C1 segment of cervical spinal cord (tissue), 14 donors: ENCODE data around the gene MRPS24.
"Not testable (repeated sequence)": the region's sequence is repeated elsewhere in the genome, so short reads cannot be mapped to it uniquely, and the experiment has no call there.

Experiments
- DNase-seq, 14 donors: peaks; one replicate each; lab custom pipeline; 2025; lab: John Stamatoyannopoulos, UW

MRPS24 gene

GRCh38 chr7:43869006-43869866 is at the start of gene MRPS24:
TSS of gene MRPS24 (minus strand) at chr7:43869517. CDS start at chr7:43869495, 22 bp downstream.
- DNase-seq: peak; percentile 22 to 92 (median 86)

GRCh38 chr7:43915907-43916306 is 46.6 kb upstream of the MRPS24 start:
- no peak for DNase-seq

DNA sequence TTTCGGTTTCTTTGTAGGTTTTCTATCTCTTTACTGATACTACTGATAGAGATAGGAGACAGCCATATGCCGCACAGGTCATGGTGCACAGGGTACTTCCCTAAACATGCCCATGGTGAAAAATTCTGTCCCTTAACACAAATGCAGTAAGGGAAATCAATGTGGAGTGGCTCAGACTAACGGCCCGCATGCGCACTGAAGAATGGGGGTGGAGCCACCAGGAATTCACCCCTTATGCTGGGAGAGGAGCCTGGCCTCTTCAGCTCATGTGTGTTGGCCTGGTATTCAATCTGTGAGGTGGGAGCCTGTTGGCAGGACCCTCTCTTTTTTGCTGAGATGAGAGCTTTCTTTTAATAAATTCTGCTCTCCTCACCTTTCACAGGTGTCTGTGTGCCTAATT is 45.5 kb upstream of the MRPS24 start:
- DNase-seq: no peak

- peak in 8 of 14 donors; percentile 17 to 71 (median 56) for DNase-seq
Observed at GRCh38 chr7:43906331-43907010, 37.2 kb upstream of the MRPS24 start, which contains the start of gene URGCP. TSS of gene URGCP (minus strand) at chr7:43906596. CDS start at chr7:43906575, 21 bp downstream.

GRCh38 chr7:43905956-43906330 is 36.6 kb upstream of the MRPS24 start:
- DNase-seq: peak in 7 of 14 donors; percentile 17 to 71 (median 39)

DNA sequence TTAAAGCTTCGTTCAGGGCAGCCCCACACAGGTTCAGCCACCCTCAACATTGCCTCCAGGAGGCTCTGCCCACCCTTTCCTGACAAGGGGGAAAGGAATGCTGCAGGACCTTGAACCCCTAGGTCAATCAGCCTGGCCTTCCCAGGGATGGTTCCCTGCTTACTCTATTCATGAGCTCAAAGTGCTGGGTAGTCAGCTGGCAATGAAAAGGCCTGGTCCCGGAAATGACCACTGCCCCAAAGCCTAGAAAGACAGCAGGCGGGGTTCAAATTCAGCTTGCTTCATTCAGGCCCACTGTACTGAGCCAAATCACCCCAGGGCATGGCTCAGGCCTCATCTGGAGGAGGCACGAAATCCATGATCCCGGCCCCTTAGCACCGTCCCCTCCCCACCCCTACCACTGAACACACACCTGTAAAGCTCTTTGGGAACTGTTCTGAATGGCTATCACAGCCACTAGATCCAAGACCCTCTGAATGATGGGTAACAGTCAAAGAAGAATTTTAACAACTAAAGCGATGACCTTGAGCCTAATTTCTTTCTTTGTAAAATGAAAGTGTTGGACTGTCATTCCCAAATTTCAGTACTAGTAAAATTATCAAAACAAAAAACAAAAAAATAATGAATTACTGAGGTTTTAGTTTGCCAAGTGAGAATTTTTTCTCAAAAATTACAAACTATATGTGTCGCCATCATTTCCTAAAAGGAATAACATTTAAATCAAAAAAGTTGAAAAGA is 36.1 kb upstream of the MRPS24 start:
- DNase-seq: peak in 4 of 14 donors; percentile 4 to 67 (median 28)

- DNase-seq: no peak
Observed at GRCh38 chr7:43904533-43905208, 35.4 kb upstream of the MRPS24 start.

GRCh38 chr7:43902542-43903054 is 33.3 kb upstream of the MRPS24 start:
- no peak for DNase-seq

GRCh38 chr7:43898571-43898970 is 29.3 kb upstream of the MRPS24 start:
- DNase-seq: not testable (repeated sequence)

GRCh38 chr7:43895847-43896415 is 26.6 kb upstream of the MRPS24 start:
- DNase-seq: no peak

DNA sequence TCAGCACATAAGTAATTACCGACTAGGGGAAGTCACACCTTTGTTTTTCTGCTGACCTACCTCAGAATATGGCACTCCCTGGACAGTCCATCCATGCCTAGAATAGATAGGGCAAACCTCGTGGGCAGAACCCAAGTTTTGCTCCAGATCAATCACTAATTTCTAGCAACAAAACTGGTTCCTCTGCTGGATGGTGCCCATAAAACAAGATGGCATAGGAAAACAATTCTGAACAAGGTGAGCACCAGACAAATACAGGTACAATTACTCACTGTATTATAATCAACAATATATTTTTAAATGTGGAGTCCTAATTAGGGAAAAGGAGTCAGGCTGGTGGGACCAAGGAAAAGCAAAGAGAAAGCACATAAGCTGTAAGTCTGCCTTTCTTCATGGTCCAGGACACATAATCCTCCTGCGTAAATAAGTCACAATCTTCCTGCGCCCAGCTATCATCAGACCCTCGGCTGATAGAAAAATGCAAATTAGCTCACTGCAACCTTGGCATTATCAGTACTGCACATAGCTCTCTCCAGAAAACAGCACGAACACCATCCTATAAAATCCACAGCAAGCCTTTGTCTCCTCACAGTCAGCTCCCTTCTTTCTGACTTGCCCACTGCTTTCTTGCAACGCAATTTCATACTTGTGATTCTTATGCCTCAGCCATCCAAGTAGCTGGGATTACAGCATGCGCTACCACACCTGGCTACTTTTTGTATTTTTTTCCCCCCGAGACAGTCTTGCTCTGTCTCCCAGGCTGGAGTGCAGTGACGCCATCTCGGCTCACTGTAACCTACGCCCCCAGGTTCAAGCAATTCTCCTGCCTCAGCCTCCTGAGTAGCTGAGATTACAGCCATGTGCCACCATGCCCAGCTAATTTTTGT is 22.0 kb upstream of the MRPS24 start:
- no peak for DNase-seq

DNA sequence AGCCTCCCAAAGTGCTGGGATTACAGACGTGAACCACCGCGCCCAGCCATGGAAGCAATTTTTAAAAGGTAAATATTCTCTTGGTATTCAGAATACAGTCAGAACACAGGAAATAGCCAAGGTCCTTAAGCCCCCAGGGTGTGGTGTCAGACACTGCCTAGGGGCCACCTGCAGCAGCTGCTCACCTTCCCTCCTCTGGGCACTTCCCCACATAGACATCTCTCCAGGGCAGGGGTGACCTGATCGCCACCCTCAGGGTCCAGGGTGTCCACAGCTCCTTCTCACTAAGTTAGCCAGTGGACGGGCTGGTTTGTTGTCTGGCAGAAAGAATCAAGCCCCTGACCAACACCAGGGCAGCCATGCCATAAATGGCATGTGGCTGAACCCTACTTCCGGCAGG is 21.2 kb upstream of the MRPS24 start:
- DNase-seq: no peak

- no peak for DNase-seq
Observed at GRCh38 chr7:43888993-43889945, 20.0 kb upstream of the MRPS24 start.

DNA sequence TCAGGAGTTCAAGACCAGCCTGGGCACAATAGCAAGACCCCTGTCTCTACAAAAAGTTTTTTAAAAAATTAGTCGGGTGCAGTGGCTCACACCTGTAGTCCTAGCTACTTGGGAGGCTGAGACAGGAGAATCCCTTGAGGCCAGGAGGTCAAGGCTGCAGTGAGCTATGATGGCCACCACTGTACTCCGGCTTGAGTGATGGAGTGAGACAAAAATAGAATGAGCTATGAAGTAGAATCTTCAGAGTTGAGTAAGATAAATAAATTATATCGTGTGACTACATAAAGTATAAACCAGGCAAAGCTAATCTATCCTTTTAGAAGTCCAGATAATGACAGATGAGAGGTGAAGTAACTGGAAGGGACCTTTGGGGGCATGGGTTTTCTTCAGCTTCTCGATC is 15.3 kb upstream of the MRPS24 start:
- DNase-seq: no peak

- DNase-seq: no peak
Observed at GRCh38 chr7:43884209-43884608, 14.9 kb upstream of the MRPS24 start.

- no peak for DNase-seq
Observed at GRCh38 chr7:43880596-43880995, 11.3 kb upstream of the MRPS24 start.

GRCh38 chr7:43879477-43879876 is 10.2 kb upstream of the MRPS24 start:
- no peak for DNase-seq

DNA sequence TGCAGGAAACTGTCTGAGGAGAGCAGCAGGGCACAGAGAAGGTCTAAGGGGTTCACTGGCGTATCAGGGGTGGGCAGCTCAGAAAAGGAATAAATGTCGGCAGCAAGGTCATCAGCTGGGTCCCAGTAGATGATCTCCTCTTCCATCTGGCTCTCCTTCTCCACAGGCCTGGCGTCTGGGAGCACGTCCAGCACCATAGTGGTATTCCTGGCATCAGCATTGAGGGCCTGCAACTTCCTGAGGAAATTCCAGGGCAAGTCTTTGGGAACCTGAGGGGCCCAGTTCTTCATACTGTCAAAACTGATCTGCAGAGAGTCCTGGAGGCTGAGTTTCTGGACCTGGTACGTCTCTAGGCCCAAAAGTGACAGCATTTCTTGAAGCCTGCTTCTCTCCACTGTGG is 9.6 kb upstream of the MRPS24 start:
- peak in 1 of 14 donors; percentile 43 for DNase-seq
